Neural progenitor cell (in vitro differentiated cells): ENCODE data around the gene SPATA31A1.
"Not testable (repeated sequence)": the region's sequence is repeated elsewhere in the genome, so short reads cannot be mapped to it uniquely, and the experiment has no call there.

Source experiments
- CTCF ChIP-seq: fragments of 200-600 bp; sonication (generic); IDR thresholded peaks from 2 replicates; pipeline ENCODE4 v1.5.1; 2017; ENCODE audit warnings: antibody characterized with exemption, mild to moderate bottlenecking
- EZH2 ChIP-seq: fragments of 200-600 bp; sonication (generic); IDR thresholded peaks from 2 replicates; pipeline ENCODE4 v1.6.1; 2017; ENCODE audit warnings: antibody characterized with exemption, mild to moderate bottlenecking, moderate library complexity

GRCh38 chr9:39355369-39355768, at the start of gene SPATA31A1:
- not testable (repeated sequence) for TF ChIP-seq EZH2, CTCF
